ENCODE data around the gene RALGAPB. TPM values are rescaled to one million over a fixed set of nuclear protein-coding genes. Genes with fewer than 3 reads are reported as not detected.

The RALGAPB gene
- total and polyA plus RNA-seq, 2 experiments from 2014 or later: 10.2 to 40.4 TPM

DNA sequence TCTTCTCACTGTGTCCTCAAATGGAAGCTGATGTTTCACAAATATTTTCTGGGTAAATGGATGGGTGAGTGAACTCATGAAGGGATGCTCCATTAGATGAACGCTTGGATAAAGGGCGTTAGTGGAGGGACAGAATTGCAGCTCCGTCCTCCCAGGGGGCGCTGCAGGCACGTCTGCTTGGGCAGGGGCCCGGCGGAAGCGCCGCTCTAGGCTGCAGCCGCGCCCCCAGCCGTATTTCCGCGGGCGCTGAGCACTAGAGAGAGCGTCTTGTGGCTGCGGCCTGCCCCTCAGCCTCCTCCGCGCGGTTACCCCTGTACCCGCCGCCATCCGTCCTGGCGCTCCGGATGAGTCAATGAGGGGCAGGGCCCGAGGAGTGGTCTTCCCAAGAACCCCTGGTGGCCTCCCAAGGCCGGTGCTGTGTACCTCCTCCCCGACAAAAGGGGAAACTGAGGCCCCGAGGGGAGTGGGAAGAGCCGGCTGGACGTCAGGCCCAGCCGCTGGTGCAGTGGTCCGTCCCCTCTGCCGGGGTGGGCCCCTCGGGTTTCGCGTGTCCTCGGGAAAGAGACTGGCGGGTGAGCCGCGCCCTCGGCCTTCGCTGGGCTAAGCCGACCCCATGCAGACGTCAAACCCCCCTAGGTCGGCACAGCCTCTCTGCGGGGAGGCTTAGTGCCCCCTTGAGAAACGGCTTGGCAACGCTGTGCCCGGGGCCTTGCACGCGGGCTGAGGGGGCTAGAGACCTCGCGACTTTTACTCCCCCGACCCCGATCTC lies 26.0 kb upstream of the RALGAPB start:
- Histone ChIP-seq H2AFZ (peak overlapping the region; percentile 94), H3K79me2 (replicated peaks; ENCODE audit: insufficient read depth) (0 out of 2 replicates have a peak, but pooled peaks cover 5% of the 10 kb centered on the region), H4K20me1 (replicated peaks; ENCODE audit: insufficient read depth) (no peaks in the 10 kb centered on the region), H3K27ac (ENCODE audit: low read depth) (peak overlapping the region; percentile 74; the same call in 1 of the 2 replicates), H3K4me2 (peak overlapping the region; percentile 98), H3F3A (replicated peaks; ENCODE audit: low read depth) (no peaks in the 10 kb centered on the region), H3K9me2 (ENCODE audit: insufficient read depth) (no peaks in the 10 kb centered on the region), H3K4me3 (peak overlapping the region; percentile 96), H3K27me3 (ENCODE audit: insufficient read depth) (no peaks in the 10 kb centered on the region), H3K36me3 (ENCODE audit: insufficient read depth) (no peaks in the 10 kb centered on the region), H3K4me1 (ENCODE audit: insufficient read depth) (peaks cover 6% of the 10 kb centered on the region)
- H3K4me1 Mint-ChIP-seq: peaks cover 17% of the 10 kb centered on the region
- H3K27ac Mint-ChIP-seq: peak overlapping the region; percentile 67
- ATAC-seq (peak; percentile 96), DNase-seq (ENCODE audit: low spot score) (peak; percentile 96)
- H3K36me3 Mint-ChIP-seq (ENCODE audit: low read depth): peaks cover 30% of the 10 kb centered on the region
- H3K4me3 Mint-ChIP-seq: peak overlapping the region; percentile 85
- no peaks in the 10 kb centered on the region for H3K9me3 Mint-ChIP-seq
- peak; percentile 82 for TF ChIP-seq CREB1 (CRISPR knock-in tag; IDR thresholded peaks at IDR 0.05; ENCODE audit: low read depth)
- TF ChIP-seq, protein P1, sequence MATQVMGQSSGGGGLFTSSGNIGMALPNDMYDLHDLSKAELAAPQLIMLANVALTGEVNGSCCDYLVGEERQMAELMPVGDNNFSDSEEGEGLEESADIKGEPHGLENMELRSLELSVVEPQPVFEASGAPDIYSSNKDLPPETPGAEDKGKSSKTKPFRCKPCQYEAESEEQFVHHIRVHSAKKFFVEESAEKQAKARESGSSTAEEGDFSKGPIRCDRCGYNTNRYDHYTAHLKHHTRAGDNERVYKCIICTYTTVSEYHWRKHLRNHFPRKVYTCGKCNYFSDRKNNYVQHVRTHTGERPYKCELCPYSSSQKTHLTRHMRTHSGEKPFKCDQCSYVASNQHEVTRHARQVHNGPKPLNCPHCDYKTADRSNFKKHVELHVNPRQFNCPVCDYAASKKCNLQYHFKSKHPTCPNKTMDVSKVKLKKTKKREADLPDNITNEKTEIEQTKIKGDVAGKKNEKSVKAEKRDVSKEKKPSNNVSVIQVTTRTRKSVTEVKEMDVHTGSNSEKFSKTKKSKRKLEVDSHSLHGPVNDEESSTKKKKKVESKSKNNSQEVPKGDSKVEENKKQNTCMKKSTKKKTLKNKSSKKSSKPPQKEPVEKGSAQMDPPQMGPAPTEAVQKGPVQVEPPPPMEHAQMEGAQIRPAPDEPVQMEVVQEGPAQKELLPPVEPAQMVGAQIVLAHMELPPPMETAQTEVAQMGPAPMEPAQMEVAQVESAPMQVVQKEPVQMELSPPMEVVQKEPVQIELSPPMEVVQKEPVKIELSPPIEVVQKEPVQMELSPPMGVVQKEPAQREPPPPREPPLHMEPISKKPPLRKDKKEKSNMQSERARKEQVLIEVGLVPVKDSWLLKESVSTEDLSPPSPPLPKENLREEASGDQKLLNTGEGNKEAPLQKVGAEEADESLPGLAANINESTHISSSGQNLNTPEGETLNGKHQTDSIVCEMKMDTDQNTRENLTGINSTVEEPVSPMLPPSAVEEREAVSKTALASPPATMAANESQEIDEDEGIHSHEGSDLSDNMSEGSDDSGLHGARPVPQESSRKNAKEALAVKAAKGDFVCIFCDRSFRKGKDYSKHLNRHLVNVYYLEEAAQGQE (IDR thresholded peaks at IDR 0.05; ENCODE audit: unreplicated experiment): no peak
- TF ChIP-seq NANOG (IDR thresholded peaks at IDR 0.05; ENCODE audit: borderline replicate concordance): no peak
- TF ChIP-seq, protein P2, sequence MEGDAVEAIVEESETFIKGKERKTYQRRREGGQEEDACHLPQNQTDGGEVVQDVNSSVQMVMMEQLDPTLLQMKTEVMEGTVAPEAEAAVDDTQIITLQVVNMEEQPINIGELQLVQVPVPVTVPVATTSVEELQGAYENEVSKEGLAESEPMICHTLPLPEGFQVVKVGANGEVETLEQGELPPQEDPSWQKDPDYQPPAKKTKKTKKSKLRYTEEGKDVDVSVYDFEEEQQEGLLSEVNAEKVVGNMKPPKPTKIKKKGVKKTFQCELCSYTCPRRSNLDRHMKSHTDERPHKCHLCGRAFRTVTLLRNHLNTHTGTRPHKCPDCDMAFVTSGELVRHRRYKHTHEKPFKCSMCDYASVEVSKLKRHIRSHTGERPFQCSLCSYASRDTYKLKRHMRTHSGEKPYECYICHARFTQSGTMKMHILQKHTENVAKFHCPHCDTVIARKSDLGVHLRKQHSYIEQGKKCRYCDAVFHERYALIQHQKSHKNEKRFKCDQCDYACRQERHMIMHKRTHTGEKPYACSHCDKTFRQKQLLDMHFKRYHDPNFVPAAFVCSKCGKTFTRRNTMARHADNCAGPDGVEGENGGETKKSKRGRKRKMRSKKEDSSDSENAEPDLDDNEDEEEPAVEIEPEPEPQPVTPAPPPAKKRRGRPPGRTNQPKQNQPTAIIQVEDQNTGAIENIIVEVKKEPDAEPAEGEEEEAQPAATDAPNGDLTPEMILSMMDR (conservative IDR thresholded peaks at IDR 0.05; ENCODE audit: low read depth in 2 of 2): peak; percentile 79 to 91
- TF ChIP-seq, protein P3, sequence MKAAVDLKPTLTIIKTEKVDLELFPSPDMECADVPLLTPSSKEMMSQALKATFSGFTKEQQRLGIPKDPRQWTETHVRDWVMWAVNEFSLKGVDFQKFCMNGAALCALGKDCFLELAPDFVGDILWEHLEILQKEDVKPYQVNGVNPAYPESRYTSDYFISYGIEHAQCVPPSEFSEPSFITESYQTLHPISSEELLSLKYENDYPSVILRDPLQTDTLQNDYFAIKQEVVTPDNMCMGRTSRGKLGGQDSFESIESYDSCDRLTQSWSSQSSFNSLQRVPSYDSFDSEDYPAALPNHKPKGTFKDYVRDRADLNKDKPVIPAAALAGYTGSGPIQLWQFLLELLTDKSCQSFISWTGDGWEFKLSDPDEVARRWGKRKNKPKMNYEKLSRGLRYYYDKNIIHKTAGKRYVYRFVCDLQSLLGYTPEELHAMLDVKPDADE (IDR thresholded peaks at IDR 0.05): peak; percentile 83
- TF ChIP-seq, protein P4, sequence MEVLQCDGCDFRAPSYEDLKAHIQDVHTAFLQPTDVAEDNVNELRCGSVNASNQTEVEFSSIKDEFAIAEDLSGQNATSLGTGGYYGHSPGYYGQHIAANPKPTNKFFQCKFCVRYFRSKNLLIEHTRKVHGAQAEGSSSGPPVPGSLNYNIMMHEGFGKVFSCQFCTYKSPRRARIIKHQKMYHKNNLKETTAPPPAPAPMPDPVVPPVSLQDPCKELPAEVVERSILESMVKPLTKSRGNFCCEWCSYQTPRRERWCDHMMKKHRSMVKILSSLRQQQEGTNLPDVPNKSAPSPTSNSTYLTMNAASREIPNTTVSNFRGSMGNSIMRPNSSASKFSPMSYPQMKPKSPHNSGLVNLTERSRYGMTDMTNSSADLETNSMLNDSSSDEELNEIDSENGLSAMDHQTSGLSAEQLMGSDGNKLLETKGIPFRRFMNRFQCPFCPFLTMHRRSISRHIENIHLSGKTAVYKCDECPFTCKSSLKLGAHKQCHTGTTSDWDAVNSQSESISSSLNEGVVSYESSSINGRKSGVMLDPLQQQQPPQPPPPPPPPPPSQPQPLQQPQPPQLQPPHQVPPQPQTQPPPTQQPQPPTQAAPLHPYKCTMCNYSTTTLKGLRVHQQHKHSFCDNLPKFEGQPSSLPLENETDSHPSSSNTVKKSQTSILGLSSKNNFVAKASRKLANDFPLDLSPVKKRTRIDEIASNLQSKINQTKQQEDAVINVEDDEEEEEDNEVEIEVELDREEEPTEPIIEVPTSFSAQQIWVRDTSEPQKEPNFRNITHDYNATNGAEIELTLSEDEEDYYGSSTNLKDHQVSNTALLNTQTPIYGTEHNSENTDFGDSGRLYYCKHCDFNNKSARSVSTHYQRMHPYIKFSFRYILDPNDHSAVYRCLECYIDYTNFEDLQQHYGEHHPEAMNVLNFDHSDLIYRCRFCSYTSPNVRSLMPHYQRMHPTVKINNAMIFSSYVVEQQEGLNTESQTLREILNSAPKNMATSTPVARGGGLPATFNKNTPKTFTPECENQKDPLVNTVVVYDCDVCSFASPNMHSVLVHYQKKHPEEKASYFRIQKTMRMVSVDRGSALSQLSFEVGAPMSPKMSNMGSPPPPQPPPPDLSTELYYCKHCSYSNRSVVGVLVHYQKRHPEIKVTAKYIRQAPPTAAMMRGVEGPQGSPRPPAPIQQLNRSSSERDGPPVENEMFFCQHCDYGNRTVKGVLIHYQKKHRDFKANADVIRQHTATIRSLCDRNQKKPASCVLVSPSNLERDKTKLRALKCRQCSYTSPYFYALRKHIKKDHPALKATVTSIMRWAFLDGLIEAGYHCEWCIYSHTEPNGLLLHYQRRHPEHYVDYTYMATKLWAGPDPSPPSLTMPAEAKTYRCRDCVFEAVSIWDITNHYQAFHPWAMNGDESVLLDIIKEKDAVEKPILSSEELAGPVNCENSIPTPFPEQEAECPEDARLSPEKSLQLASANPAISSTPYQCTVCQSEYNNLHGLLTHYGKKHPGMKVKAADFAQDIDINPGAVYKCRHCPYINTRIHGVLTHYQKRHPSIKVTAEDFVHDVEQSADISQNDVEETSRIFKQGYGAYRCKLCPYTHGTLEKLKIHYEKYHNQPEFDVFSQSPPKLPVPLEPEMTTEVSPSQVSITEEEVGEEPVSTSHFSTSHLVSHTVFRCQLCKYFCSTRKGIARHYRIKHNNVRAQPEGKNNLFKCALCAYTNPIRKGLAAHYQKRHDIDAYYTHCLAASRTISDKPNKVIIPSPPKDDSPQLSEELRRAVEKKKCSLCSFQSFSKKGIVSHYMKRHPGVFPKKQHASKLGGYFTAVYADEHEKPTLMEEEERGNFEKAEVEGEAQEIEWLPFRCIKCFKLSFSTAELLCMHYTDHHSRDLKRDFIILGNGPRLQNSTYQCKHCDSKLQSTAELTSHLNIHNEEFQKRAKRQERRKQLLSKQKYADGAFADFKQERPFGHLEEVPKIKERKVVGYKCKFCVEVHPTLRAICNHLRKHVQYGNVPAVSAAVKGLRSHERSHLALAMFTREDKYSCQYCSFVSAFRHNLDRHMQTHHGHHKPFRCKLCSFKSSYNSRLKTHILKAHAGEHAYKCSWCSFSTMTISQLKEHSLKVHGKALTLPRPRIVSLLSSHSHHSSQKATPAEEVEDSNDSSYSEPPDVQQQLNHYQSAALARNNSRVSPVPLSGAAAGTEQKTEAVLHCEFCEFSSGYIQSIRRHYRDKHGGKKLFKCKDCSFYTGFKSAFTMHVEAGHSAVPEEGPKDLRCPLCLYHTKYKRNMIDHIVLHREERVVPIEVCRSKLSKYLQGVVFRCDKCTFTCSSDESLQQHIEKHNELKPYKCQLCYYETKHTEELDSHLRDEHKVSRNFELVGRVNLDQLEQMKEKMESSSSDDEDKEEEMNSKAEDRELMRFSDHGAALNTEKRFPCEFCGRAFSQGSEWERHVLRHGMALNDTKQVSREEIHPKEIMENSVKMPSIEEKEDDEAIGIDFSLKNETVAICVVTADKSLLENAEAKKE (CRISPR knock-in tag; IDR thresholded peaks at IDR 0.05): no peak
- peak; percentile 95 for TF ChIP-seq POLR2AphosphoS5 (IDR thresholded peaks at IDR 0.05; ENCODE audit: low read depth)
- H3K27me3 Mint-ChIP-seq (ENCODE audit: insufficient read depth, low read depth, poor library complexity): peaks cover 15% of the 10 kb centered on the region

All from GM23338 (cell line).